GM21737 (cell line): ENCODE measurements around the gene APBA3.
"Not testable (repeated sequence)": the region's sequence is repeated elsewhere in the genome, so short reads cannot be mapped to it uniquely, and the experiment has no call there.

ENCODE experiments used
- ATAC-seq: cut with Tn5 transposase; IDR thresholded peaks from one replicate; pipeline ENCODE4 v1.9.1; 2021; ENCODE audit warnings: mild to moderate bottlenecking, moderate library complexity; ENCODE audit not compliant: unreplicated experiment

Gene APBA3

DNA sequence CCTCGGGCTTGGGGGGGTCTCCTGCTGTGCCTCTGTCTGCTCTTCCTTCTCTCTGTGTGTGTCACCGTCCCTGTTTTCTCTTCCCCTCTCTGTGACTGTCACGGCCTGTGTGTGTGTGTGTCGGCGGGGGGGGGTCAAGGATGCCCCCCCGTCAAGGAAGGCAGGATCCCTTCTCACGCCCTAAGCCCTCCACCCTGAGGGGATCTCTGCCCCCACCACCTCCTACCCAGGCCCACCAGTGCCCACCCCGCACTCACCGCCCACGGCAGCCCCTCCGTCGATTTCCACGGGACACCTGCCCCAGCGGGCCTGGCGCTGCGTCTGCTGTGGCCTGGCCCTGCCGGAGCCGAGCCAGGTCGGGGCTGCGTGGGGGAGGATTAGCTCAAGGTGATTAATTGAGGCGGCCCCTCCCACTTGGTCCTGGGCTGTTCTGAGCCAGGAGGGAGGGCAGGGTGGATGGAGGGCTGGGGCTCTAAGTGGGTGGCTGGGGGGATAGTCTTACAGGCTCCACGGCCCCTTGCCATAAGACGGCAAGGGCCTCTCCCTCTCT is 10.5 kb upstream of the APBA3 start, which contains the start of gene RAX2:
RAX2 (minus strand) TSS at position 323 of the 550 bp plus-strand sequence. CDS start 486 bp downstream, outside the sequence.
- ATAC-seq = no peak

DNA sequence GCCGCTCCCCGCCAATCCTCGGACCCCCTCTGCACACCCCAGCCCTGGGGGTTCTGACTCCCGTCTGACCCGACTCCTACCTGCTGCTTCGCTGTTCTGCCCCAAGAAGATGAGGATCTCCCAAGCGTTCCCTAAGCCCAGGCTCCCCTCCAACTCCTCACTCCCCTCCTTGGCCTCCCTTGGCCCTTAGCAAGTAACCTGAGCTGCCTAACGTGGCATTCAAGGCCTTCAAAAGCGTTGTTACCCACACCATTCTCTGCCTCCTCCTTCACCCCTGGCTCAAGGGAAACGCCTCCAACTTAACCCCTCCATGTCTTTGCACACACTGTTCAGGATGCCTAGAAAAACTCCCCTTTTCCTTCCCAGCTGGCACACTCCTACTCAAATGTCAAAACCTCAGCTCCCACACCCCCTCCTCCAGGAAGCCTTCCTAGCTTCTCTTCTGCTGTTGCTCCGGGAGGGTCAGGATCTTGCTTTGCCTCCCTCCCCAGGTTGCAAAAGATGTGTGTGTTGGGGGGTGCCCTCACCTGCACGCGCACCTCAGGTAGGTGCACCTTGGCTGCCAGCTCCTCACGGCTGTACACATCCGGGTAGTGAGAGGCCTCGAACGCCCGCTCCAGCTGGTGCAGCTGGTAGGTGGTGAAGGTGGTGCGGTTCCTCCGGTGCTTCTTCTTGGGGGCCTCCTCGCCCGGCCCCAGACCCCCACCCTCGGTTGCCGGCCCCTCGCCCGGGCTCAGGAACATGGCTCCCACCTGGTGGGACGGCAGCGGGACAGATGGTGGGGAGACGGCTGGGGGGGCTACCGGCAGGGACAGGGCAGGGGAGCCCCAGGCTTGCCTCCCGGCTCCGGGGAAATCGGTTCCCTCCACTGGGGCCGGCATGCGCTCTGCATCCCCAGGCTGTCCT is 9.8 kb upstream of the APBA3 start:
- ATAC-seq = no peak

DNA sequence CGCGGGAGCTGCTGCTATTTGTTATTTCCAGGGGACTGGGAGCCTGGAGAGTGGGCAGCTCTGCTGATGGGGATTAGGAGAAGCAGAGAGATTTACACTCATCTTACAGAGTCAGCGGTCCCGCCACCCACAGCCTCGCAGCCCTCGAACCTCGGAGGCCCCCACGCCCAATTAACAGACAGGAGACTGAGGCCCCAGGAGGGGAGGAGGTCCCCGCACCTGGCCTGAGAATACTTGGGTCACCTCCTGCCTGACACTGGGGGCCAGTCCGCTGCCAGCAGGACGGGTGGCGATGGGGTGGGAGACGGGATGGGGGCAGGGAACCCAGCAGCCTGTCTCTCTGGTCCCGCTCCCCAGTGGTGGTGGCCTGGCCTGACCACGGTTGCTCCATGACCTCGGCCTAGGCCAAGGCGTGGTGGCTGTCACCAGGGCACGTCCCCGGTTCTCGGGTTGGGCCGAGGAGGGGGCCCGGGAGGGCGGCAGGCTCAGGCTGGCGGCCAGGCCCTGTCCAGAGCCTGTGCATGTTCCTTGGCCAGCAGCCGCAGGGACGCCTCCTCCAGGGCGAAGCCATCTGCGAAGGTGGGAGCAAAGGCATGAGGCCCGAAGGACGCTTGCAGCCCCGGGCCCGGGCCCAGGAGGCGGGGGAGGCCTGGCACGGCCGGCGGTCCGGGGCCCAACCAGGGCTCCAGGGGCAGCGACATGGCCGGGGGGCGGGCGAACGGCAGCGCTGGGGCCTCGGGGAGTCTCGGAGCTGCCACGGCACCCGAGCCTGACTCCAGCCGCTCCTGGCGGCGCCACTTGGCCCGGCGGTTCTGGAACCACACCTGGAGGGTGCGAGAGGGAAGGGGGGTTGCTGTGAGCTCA is 8.9 kb upstream of the APBA3 start:
- no peak for ATAC-seq

DNA sequence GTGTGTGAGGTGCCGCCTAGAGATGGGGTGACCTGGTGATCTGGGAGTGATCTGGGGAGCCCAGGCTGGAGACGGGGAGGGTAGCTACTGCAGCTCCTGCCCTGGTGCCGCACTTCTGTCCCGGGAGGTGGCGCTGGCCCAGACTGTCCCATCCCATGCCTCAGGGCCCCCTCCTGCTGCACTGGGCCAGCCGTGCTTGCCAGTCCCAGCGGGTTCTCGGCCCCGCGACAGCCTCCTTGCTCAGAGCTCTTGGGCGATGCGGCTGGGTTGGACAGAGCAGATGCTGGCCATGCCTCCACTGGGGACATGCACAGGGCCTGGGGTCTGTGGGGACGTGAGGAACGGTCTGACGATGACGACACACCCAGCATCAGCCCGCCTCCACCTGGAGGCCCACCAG is 8.0 kb upstream of the APBA3 start:
- ATAC-seq = no peak

DNA sequence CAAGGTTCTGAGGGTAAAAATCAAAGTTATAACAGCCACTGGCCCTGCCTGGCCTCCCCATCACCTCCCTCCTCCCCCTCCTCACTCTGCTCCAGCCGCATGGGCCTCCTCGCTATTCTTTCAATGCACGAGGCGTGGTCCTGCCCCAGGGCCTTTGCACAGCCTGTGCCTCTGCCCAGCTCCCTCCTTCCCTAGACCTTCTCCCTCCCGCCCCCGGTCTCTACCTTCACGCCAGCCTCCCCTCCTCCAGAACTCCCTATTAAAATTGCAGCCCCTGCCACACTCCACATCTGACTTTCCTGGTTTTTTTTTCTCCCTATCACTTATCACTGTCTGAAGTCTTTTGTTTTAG is 7.2 kb upstream of the APBA3 start:
- ATAC-seq = no peak

DNA sequence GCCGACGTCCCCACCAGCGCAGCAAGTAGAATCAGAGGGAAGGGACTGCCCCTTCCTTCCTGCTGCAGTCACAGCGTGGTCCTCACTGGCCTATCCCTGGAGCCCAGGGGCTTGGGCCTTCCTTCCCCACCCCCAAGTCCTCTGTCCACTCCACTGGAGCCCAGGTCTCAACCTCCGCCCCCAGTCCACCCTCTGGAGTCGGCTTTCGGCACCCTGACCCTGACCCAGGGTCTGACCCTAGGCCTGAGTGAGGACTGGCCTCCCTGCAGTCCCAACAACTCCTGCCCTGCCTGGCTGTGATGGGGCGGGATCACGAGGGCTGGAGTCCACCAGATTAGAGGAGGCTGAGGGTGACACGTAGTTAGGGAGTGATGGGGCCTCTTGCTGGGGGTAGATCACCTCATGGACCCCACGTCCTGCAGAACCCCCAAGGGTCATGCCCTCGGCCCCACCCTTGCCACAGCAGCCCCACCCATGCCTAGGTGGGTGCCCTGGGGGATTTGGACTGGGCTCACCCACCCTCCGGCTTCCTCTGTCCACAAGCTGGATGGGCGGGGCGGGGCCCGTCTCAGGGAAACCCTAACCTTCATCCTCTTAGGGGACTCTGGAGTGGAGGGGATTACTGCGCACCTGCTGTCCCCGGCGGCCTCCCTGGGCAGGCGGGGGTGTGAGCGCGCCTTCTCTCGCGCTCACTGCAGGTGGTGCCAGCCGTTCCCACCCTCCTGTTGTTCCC is 6.7 kb upstream of the APBA3 start:
- ATAC-seq = no peak

DNA sequence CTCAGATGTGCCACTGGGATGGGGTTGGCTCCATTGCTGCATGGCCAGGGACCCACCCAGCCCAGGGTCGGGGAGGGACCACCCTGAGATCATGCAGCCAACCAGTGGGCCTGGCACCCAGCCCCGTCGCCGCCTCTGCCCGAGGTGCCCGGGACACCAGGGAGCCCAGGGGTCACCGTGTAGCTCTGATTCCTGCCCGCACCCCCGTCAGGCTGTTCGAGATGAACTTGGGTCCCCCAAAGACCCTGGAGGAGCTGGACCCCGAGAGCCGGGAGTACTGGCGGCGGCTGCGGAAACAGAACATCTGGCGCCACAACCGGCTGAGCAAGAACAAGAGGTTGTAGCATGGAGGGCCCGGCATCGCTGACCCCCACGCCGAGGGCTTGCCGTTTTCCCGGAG is 5.6 kb upstream of the APBA3 start:
- no peak for ATAC-seq

DNA sequence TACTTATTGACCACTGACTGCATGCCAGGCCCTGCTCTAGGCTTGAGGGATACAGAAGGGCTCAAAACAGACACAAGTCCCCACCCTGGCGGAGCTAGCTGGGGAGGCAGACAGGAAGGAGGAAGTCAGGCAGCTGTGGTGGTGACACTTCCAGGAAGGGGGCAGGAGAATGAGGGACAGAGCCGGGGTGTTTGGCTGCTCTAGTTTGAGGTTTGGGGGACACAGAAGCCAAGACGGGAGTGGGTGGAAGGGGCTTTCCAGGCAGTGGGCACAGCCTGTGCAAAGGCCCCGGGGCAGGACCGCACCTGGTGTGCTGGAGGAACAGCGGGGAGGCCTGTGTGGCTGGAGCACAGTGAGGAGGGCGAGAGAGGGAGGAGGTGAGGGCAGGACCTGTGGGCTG is 5.0 kb upstream of the APBA3 start:
- no peak for ATAC-seq

DNA sequence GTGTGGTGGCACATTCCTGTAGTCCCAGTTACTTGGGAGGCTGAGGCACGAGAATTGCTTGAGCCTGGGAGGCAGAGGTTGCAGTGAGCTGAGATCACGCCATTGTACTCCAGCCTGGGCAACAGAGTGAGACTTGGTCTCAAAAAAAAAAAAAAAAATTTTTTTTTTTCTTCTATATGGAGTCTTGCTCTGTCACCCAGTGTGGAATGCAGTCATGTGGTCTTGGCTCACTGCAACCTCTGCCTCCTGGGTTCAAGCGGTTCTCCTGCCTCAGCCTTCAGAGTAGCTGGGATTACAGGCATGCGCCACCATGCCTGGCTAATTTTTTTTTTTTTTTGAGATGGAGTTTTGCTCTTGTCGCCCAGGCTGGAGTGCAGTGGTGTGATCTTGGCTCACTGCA is 4.3 kb upstream of the APBA3 start:
- not testable (repeated sequence) for ATAC-seq

DNA sequence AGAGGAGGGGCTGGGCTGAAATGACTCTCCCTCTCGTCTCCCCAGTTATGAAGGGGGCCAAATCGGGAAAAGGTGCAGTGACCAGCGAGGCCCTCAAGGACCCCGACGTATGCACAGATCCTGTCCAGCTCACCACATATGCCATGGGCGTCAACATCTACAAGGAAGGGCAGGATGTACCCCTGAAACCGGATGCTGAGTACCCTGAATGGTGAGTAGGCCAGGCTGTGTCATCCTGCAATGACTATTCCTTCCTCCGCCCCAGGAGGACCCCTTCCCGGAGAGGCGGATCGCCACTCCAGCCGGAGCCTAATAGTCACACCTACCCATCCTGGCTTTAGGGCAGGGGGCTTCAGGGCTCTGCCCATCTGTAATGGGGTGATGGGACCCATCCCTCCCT is 3.6 kb upstream of the APBA3 start:
- no peak for ATAC-seq

DNA sequence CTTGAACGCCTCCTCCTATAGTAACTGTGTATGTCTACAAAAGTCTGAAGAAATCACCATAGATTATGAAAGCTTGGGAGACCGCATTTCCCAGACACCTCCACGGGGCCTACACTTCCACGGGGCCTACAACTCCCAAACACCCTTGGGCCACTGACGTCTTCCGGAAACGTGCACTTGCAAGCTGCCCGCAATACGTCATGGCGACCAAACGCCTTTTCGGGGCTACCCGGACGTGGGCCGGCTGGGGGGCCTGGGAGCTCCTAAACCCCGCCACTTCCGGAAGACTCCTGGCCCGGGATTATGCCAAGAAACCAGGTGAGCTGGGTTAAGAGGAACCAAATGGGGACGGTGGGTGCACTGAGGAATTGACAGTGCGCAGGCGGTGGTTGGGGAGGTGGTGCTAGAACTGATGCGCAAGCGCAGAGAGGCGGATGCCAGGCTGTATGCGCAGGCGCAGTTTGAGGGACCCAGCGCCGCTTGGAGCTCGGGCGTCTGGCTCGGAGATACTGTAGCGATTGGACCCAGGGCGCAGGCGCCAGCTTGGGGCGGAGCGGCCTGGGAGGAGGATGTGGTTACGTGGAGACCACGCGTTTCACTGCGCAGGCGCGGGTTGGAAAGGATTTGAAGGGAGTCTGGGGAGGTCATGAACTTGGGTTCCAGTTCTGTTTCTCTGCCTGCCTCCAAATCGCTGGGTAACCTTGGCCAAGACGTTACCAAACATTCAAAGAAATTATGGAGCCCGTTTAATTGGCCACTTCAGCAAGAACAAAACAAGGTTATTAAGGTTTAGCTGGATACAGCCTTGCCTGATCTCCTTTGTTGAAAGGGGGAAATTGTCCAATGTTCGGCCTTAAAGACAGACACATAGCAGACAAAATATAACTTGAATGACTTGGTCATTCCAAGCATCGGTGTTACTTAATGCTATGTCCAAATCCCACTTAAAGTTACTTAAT is 1.3 kb upstream of the APBA3 start, which contains the start of gene MRPL54:
MRPL54 (plus strand) TSS at position 182 of the 959 bp plus-strand sequence; CDS start at position 201, 19 bp downstream.
- ATAC-seq = peak; percentile 60

DNA sequence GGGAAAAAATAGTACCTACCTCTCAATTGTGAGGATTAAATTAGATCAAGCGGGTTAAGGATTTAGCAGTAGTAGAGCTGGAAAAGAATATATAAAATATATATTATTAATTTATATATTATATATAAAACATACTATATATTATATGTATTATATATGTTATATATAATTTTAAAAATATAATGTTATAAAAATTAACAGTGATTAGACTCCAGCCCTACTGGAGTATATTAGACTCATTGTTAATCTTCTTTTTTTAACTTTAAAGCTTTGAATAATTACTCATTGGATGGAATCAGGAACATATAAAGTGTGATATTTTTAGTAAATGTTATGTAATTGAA is 610 bp upstream of the APBA3 start:
- ATAC-seq = no peak

DNA sequence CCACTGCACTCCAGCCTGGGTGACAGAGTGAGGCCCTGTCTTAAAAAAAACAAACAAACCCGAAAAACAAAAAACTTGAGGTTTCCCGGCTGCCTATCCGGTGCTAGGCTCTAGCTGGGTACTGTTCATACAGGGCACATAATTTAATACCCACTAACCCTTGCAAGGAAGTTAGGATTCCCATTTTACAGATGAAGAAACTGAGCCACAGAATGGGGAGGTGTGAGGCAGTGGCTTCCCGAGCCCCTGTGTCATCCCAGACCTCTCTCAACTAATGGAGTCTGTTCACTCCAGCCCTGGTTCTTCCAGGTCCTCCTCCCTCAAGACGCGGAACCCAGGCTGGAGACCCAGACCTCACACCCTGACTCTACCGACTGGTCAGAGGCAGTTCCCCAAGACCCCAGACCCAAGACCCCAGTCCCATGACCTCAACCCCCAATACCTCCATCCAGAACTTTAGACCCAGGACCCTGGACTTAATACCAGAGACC is 576 bp downstream of the APBA3 start:
- no peak for ATAC-seq

DNA sequence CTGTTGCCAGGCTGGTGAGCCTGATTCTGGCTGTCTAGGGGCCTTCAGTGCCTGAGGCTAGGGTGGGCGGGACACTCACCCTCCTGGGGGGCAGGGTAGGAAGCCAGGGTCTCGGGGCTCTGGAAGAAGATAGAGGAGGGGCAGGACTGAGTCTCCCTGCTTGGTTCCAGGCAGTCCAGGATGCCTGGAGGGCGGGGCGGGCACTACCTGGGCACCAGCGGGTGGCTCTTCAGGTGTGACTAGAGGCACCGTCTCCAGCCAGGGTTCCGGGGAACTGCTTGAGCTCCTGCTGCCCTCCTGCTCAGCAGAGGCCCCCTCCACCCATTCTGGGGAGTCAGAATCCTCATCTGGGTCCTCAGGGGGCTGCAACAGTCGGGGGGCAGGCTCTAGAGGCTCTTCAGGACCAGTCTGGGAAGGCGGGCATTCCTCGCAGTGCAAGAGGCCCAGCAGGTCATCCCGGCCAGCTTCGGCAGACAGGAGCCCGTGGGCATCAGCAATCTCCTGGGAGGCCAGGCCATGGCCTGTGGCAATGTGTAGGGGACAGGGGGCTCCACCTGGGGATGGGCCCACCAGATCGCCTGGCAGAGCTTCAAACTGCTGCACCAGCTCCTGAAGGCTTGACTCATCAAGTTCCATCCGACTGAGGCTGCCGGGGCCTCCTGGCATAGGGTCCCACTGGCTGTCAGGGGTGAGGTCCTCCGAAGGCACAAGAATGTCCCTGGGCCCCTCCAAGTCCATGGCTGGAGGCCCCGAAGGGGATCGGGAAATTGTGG is 1.8 kb downstream of the APBA3 start:
- ATAC-seq = no peak

DNA sequence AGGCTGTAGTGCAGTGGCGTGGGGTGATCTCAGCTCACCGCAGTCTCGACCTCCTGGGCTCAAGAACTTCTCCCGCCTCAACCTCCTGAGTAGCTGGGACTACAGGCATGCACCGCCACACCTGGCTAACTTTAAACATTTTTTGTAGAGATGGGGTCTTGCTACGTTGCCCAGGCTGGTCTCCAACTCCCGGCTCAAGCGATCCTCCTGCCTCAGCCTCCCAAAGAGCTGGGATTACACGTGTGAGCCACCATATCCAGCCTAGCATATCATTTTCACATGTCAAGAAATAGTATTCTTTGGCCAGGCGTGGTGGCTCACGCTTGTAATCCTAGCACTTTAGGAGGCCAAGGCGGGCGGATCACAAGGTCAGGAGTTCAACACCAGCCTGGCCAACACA is 3.2 kb downstream of the APBA3 start:
- not testable (repeated sequence) for ATAC-seq

DNA sequence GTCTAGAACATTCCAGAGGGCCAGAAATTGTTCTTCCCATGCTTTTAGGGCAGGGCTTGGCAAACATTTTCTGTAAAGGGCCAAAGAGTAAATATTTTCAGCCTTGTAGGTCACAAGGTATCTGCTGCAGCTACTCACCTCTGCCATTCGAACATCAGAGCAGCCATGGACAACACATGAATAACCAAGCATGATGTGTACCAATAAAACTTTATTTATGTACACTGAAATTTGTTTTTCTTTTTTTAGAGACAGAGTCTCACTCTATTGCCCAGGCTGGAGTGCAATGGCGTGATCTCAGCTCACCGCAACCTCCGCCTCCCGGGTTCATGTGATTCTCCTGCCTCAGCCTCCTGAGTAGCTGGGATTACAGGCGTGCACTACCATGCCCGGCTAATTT is 3.8 kb downstream of the APBA3 start:
- not testable (repeated sequence) for ATAC-seq

DNA sequence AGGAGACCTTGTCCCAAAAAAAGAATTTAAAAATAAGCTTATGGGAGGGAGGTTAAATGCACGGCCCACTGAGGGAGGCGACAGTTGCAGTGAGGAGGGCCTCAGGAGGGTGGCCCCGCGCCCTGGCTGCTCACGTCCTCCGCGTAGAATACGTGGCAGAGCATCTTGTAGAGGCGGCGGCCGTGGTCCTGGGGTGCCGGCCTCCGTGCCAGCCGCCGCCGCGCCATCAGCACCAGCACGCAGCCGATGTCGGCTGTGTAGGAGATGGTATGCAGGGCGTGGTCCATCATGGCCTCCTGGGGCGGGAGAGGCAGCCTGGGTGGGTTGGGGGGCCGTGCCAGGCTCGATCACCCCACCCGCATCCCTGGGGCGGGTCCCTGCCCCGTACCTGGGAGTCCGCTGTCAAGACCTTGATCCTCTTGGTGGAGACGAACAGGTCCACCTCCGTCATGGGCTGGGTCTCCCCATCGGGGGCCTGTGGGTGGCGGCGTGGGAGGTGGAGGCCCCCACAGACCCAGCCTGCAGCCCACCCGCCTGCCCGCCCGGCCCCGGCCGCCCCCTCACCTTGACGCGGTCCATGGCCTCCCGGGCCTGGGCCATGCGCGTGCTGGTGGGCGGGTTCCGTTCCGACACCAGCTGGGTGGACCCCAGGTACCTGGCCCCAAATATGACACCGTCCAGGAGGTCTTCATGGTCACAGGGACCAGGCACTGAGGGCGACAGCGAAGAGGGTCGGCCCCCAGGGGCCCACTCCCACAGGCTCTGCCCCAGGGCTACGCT is 7.7 kb downstream of the APBA3 start:
- ATAC-seq = no peak

DNA sequence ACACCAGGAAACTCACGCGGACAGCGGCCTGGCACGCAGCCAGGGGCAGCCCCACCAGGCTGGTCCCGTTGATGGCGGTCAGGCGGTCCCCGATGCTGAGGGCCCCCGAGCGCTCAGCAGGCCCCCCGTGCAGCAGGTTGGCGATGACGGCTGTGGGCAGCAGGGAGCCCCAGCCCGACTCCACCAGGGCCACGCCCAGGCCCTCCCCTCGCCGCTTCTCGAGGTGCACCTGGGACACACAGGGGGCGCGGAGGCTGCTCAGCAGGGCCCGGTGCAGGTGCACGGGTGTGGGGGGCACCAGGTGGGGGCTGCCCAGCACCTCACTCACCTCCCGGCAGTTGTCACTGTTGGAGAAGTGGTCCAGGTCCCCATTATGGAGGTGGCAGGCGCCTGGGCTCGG is 9.0 kb downstream of the APBA3 start:
- ATAC-seq = no peak
